Progenitor cell of endocrine pancreas (in vitro differentiated cells): ENCODE measurements around the gene NEURL1B. TPM values are rescaled to one million over a fixed set of nuclear protein-coding genes. Genes with fewer than 3 reads are reported as not detected.

Source experiments
- DNase-seq: peaks from one replicate; pipeline ENCODE4 v3.0.0; 2021; ENCODE audit warnings: low spot score; ENCODE audit not compliant: unreplicated experiment
- H3K27ac Mint-ChIP-seq: 2 replicates; pipeline ENCODE4 v1.8.0; 2021; ENCODE audit warnings: mild to moderate bottlenecking, moderate library complexity, mixed read lengths
- H3K27me3 Mint-ChIP-seq: 2 replicates; pipeline ENCODE4 v1.8.0; 2021; ENCODE audit warnings: mixed read lengths
- H3K36me3 Mint-ChIP-seq: 2 replicates; pipeline ENCODE4 v1.8.0; 2022; ENCODE audit warnings: mixed read lengths; ENCODE audit not compliant: insufficient read depth
- H3K4me1 Mint-ChIP-seq: 2 replicates; pipeline ENCODE4 v1.8.0; 2021; ENCODE audit warnings: low read depth, mixed read lengths
- H3K4me3 Mint-ChIP-seq: 2 replicates; pipeline ENCODE4 v1.8.0; 2021; ENCODE audit warnings: low read depth, mild to moderate bottlenecking, moderate library complexity, mixed read lengths
- H3K9me3 Mint-ChIP-seq: 2 replicates; pipeline ENCODE4 v1.8.0; 2021; ENCODE audit warnings: low read depth, mixed read lengths
- CTCF ChIP-seq: fragments of 200-600 bp; sonication (generic); IDR thresholded peaks from one replicate; pipeline ENCODE4 v1.5.0; 2021; ENCODE audit warnings: antibody characterized with exemption, mild to moderate bottlenecking; ENCODE audit not compliant: unreplicated experiment
- long read RNA-seq: library from polyadenylated mRNA; unstranded; transcript quantifications from one replicate; pipeline ENCODE4 v2.0.0, GENCODE V29; 2020
- total RNA-seq: library from RNA; stranded (reverse); gene quantifications from 2 replicates; pipeline ENCODE4 v1.2.1, GENCODE V29; 2021

NEURL1B gene
- total RNA-seq = 4.0 and 4.3 TPM in 2 replicates
- long read RNA-seq, partial matches to known transcripts = 0 of 3 reads
- long read RNA-seq, other reads (novel, unspliced or antisense) = 3 of 3 reads

- H3K27ac Mint-ChIP-seq = peak within 1 kb of the TSS; percentile 62
These were observed at the start of gene NEURL1B for GRCh38 chr5:172640822-172641358. NEURL1B (plus strand) TSS chr5:172641263; CDS start chr5:172641407, 144 bp downstream.

GRCh38 chr5:172591636-172592035 is 49.4 kb upstream of the NEURL1B start:
- Mint-ChIP-seq H3K4me3 (no peak overlapping the region), H3K9me3 (no peaks in the 10 kb centered on the region), H3K36me3 (no peaks in the 10 kb centered on the region), H3K27ac (no peak overlapping the region), H3K27me3 (peaks cover 73% of the 10 kb centered on the region), H3K4me1 (peaks cover under 1% of the 10 kb centered on the region)
- no peak for TF ChIP-seq CTCF
- DNase-seq = no peak

More at GRCh38 chr5:172640822-172641358, at the start of gene NEURL1B:
- peak; percentile 60 for DNase-seq
- Mint-ChIP-seq H3K9me3 (no peaks in the 10 kb centered on the region), H3K4me1 (peaks cover 3% of the 10 kb centered on the region), H3K27me3 (peaks cover 73% of the 10 kb centered on the region), H3K36me3 (no peaks in the 10 kb centered on the region), H3K4me3 (peak within 1 kb of the TSS; percentile 64)
- TF ChIP-seq CTCF = no peak

GRCh38 chr5:172592881-172593280 is 48.2 kb upstream of the NEURL1B start:
- H3K27ac Mint-ChIP-seq = no peak overlapping the region
- DNase-seq = no peak
- peaks cover 69% of the 10 kb centered on the region for H3K27me3 Mint-ChIP-seq
- no peaks in the 10 kb centered on the region for H3K36me3 Mint-ChIP-seq
- no peaks in the 10 kb centered on the region for H3K9me3 Mint-ChIP-seq
- no peak overlapping the region for H3K4me3 Mint-ChIP-seq
- no peaks in the 10 kb centered on the region for H3K4me1 Mint-ChIP-seq
- no peak for TF ChIP-seq CTCF

GRCh38 chr5:172593306-172593705 is 47.8 kb upstream of the NEURL1B start:
- Mint-ChIP-seq H3K4me1 (no peaks in the 10 kb centered on the region), H3K27me3 (peaks cover 69% of the 10 kb centered on the region), H3K9me3 (no peaks in the 10 kb centered on the region), H3K27ac (no peak overlapping the region), H3K4me3 (no peak overlapping the region), H3K36me3 (no peaks in the 10 kb centered on the region)
- no peak for TF ChIP-seq CTCF
- DNase-seq = no peak

- H3K27me3 Mint-ChIP-seq = peaks cover 64% of the 10 kb centered on the region
- no peak overlapping the region for H3K4me3 Mint-ChIP-seq
These were observed 47.3 kb upstream of the NEURL1B start for GRCh38 chr5:172593721-172594235.

More at GRCh38 chr5:172593721-172594235, 47.3 kb upstream of the NEURL1B start:
- Mint-ChIP-seq H3K9me3 (no peaks in the 10 kb centered on the region), H3K36me3 (no peaks in the 10 kb centered on the region), H3K27ac (no peak overlapping the region), H3K4me1 (no peaks in the 10 kb centered on the region)
- no peak for TF ChIP-seq CTCF
- DNase-seq = no peak
